Posterior vena cava (tissue), 2 donors: ENCODE data around the gene SPON1. TPM values are rescaled to one million over a fixed set of nuclear protein-coding genes. Genes with fewer than 3 reads are reported as not detected.
"Not testable (repeated sequence)": the region's sequence is repeated elsewhere in the genome, so short reads cannot be mapped to it uniquely, and the experiment has no call there.

Experiments used
- DNase-seq: peaks from one replicate; pipeline ENCODE4 v3.0.0-alpha.2; 2020; ENCODE audit warnings: low spot score
- intact Hi-C, 2 donors: fragments of 100-400 bp; cut with DNase I; formaldehyde crosslinking; loops; one replicate each; pipeline versions ENCODE4 v1.14.1 to v1.14.2; 2022 to 2023
- total RNA-seq, 2 donors: library from RNA; stranded (reverse); fragmentation: NEBNext Ultra II Directional; extraction: Animal tissue kit (Norgen Biotek cat#: 25700); gene quantifications; one replicate each; pipeline ENCODE4 v1.2.1, GENCODE V29; 2021
- donor health status: DM: yes; HTN: yes; CAD: no.
- donor health status: DM: yes; HTN: yes; CAD: no.

SPON1 gene
- total RNA-seq, 2 donors from 2014 or later: 71.3 to 131 TPM

DNA sequence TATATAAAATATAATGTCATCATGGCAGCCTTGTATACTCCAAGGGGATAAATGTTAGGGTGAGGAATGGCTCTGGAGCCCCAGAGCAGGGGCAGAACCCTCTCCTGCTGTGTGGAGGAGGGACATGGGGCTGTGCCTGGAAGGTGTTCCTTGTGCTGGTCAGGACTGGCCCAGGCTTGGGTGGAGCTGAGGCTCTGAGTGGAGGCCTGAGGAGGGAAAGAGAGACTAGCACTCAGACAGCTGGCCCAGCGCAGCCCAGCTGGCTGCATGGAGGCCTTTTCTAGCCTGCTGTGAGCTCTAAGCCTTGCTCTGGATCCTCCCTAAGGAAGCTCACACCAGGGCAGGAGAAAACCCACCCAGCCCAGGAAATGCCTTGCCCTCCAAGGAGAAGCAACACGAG lies 282.9 kb downstream of the SPON1 start:
- DNase-seq: no peak
- intact Hi-C loops: loop anchor here in 1 of 2 donors (10.0 kb wide), 1 partner anchor 291 kb away; no protein-coding TSS in a partner anchor

DNA sequence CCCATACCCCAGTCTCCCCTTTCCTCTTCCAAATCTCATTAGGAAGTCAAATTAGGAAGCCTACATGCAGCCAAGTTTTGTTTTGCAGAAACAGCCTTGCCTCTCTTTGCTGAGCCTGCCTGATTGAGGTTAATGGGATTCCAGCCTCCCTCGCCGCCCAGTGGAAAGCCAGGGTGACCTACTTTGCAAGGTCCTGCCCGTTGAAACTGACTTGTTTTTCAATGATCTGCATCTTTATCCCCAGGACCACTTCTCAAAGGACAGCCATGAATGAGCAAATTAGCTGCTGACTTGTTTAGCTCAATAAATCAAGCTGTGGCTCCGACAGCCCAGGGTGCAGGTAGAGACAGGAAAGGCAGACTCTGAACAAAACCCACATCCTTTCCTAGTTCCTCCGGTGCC lies 286.1 kb downstream of the SPON1 start:
- intact Hi-C loops: loop anchor here in 1 of 2 donors (10.0 kb wide), 1 partner anchor 294 kb away; no protein-coding TSS in a partner anchor
- no peak for DNase-seq

DNA sequence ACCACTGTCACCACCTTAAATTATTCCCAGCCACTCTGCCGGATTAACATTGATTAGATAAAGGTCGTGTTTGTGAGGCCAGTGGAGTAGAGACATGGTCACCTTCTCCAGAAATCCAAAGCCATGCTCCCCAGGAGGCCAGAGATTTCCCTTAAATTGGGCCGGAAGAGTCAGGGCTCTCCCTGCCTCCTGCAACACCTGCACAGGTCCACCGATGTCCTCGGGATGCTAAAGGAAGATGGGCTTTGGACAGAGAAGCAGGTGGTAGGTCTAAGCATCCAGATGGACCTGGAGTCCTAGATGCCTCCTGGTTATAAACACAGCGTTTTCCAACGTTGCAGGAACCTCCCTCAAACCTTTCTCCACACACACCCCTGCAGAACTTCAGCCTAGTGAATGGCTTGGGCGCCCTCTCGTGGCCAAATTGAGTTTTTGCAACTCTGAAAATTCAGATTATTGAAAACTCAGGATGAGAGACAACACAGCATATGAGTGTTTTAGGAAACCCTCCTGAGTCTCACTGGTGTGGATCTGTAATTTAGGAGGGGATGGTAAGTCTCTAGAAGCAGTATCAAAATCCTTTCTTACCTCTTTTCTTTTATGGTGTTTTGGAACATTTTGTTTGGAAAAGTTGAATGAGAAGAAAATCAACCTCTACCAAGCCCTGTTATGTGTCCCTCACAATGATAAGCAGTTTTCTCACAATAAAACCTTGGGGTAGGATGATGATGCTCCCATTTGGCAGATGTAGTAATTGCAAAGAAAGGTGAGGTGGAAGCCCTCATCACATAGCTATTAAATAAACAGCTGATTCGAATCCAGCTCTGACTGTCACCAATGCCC lies 286.8 kb downstream of the SPON1 start:
- DNase-seq: peak; percentile 88
- intact Hi-C loops: loop anchor here in 1 of 2 donors (10.0 kb wide), 1 partner anchor 295 kb away; no protein-coding TSS in a partner anchor

DNA sequence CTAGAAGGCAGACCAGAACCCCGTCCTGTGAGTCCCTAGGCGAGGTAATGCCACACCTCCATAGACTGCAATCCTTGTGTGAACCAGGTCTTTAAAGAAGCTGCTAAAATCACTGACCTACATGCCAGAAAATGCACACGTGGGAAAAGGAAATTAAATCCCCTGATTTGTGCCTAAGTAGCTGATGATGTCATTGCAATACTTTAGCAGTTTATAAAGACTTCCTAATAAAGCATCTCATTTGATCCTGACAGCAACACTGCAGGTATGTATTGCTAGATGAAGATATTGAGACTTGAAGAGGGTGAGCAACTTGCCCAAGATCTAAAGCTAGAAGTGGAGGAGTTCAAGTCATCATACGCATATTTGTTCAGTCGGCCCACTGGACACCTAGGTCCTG lies 289.2 kb downstream of the SPON1 start:
- no peak for DNase-seq
- intact Hi-C loops: loop anchor here in 1 of 2 donors (2.0 kb wide), 1 partner anchor 297 kb away; no protein-coding TSS in a partner anchor

DNA sequence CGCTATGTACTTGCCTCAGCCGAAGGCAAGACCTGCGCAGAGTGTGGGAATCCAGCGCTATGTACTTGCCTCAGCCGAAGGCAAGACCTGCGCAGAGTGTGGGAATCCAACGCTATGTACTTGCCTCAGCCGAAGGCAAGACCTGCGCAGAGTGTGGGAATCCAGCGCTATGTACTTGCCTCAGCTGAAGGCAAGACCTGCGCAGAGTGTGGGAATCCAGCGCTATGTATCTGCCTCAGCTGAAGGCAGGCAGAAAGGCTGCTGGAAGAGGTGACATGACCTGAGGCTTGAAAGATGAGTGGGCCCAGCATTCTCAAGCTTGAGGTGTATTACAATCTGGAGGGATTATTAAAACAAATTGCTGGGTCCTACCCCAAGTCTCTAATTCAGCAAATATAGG lies 290.0 kb downstream of the SPON1 start:
- intact Hi-C loops: not testable (repeated sequence)

DNA sequence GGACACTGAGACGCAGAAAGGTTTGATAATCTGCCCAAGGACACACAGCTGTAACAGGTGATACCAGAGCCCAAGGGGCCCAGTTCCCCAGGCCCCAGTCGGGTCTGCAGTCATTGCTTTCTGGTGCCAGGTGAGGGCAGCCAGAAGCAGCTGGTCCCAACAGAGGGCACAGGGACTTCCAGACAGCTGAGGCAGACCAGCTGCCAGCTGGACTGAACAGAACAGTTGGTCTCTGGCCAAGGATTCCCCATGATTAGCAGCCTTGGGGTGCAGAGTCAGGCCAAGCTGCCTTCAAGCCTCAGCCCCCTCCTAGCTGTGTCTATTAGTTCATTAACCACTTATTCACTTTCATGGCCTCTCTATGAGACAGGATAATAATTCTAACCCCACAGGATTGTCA lies 290.9 kb downstream of the SPON1 start:
- DNase-seq: no peak
- intact Hi-C loops: no loop called here

More for the DNA sequence above, 290.0 kb downstream of the SPON1 start:
- not testable (repeated sequence) for DNase-seq

DNA sequence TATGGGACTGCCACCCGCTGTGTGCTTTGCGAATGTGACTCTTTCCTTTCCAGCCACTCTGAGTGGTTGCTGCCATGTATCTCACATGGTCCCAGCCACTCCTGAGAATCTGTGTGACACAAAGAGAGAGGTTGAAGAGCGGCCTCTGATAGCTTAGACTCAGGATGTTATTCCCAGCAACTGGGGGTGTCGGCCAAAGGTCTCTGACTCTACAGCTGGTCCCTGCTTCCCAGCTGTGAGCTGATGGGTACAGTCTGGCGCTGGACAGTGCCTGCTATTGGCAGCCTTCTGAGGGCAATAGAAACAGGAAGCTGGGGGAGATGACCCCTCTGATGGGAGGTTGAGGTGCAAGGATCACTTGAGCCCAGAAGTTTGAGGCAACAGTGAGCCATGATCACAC lies 291.3 kb downstream of the SPON1 start:
- no peak for DNase-seq
- intact Hi-C loops: no loop called here

DNA sequence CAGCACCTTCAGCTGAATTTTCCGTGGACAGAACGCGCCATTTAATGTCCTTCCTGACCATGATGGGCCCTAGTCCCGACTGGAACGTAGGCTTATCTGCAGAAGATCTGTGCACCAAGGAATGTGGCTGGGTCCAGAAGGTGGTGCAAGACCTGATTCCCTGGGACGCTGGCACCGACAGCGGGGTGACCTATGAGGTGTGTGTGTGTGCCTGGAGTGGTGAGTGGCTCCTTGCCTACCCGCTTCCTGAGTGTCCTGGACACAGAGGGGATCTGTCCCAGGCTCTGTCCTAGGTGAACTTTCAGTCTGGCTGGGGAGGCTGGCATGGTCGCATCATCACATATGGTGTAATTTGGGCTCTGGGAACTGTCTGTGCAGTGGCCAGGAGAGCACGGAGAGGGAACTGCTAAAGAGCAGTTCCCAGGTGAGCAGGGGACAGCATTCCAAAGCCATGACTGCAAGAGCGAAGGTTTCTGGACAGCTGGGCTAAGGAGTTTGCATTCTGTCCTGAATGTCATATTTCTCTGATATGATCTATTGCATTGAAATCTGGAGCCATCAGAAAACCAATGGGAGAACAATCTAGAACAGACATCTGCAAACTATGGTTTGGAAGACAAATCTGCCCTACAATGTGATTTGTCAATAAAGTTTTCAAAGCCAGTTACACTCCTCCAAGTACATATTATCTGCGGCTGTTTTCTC lies 292.2 kb downstream of the SPON1 start:
- intact Hi-C loops: no loop called here
- no peak for DNase-seq

DNA sequence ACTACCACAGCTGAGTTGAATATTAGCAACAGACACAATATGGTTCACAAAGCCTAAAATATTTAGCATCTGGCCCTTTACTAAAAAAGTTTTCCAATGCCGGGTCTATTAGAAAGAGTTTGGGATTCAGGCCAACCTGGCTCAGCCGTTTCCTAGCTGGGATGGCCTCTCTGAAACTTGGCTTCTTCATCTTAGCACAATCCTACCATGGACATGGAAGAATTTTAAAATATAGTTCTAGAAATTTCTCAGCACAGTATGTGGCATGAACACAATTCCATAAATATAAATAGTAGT lies 292.7 kb downstream of the SPON1 start:
- DNase-seq: no peak
- intact Hi-C loops: no loop called here

DNA sequence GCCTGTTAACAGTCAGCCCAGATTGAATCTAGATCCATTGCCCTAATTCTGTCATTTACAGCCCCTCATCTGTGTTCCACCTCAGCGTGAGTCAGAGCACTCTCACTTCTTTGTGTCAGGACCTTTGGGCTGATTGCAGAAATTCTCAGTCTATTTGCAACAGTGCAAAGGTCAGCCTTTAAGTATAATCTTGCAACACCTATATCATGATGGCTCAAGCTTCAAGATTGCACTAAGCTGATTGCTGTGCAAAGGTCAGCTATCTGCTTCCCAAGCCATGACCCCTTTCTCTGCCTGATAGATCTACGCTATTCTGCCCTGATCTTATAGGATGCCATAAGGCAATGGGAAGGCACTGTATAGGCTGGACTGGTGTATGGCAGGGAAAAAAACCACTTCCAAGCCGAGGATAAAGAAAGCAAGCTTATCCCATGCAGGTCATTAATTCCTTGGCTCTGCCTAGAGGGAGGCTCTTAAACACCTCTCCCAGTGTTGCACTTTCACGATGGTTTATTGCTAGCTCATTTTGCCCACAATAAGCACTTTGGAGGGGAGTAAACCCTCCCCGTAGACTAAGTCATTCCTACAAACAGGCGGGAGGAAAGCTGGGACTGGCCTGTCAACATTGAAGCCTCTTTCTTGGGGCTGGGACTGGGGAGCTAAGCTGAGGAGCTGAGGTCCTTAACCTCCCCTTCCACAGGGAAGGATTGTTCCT lies 295.9 kb downstream of the SPON1 start:
- intact Hi-C loops: no loop called here
- DNase-seq: no peak

DNA sequence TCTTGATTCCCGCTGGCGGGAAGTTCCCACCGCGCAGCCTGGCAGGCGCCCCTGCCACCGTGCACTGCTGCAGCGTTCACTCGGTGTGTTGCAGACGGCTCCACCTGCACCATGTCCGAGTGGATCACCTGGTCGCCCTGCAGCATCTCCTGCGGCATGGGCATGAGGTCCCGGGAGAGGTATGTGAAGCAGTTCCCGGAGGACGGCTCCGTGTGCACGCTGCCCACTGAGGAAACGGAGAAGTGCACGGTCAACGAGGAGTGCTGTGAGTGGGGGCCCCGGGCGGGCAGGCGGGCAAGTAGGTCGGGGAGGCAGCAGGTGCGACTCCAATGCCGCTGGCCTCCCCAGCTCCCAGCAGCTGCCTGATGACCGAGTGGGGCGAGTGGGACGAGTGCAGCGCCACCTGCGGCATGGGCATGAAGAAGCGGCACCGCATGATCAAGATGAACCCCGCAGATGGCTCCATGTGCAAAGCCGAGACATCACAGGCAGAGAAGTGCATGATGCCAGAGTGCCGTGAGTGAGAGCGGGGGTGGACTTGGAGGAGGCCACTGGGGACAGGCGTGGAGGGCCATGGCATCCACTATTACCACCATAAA lies 296.8 kb downstream of the SPON1 start:
- no peak for DNase-seq
- intact Hi-C loops: no loop called here

DNA sequence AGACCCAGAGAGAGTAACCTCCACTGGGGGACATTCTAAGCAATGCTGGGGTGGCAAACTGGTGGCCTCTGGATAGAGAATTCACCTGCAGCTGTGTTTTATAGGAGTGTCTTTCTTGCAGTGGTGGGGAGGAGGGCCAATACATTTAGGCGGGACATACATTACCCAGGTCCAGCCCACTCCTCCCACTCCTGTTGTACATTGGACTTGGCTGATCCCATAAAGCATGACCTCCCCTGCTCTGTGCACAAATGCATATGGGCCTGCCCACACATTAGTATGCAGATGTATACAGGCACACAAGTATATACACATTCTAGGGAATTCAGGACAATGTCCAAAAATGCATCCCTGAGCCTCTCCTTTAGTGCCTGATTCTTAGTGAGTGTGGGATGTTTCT lies 297.4 kb downstream of the SPON1 start:
- intact Hi-C loops: no loop called here
- no peak for DNase-seq

DNA sequence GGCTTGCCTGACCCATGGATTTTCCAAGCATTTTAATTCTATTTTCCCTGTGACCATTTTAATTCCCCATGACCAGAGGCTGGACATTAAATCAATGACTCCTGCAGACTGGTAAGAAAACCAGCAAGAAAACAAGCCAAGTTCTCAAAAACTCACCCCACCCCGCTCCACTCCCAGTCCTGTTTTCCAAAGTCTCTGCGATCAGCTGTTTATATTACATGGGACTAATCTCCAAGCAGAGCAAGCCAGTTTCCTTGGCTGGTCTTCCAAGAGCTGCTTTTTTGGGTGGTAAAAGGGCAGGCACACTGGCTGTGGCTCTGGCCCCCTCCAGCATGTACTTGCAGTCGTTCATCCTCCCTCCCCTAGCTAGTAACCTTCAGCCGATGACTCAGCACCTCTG lies 298.5 kb downstream of the SPON1 start:
- DNase-seq: no peak
- intact Hi-C loops: no loop called here

DNA sequence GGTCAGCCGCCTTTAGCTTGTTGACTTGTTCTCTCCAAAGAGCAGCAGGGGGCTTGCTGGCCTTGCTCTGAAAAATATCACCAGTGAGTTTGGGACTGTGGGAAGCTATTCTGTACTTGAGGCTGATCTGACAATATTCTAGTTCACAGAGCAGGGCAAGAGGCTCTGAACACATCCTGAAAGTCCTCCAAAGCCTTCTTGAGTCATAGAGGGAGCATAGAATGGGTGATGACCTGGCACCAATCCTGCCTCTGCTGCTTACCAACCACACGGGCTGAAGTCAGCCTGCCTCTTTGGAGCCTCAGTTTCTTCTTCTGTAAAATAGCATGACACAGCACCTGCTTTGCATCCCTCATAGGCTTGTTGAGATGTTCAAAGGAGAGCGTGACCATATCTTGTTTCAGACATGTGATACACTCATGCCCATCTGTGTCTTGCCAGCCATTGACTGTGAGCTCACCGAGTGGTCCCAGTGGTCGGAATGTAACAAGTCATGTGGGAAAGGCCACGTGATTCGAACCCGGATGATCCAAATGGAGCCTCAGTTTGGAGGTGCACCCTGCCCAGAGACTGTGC lies 299.8 kb downstream of the SPON1 start:
- intact Hi-C loops: no loop called here
- DNase-seq: no peak

DNA sequence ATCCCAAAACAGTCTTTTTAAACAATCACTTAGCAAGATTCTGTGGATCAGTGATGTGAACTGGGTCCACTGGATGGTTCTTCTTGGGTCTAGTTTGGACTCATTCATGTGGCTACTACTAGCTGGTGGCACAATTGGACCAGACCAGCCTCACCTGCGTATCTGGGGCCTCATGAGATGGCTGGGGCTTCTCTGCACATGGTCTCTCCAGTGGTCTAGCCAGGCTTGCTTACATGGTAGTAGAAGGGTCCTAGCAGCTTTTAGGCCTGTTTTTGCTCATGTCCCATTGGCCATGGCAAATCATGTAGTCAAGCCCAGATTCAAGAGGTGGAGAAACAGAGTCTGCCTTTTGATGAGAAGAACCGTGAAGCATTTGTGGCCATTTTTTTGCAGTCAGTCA lies 302.4 kb downstream of the SPON1 start:
- no peak for DNase-seq
- intact Hi-C loops: no loop called here

DNA sequence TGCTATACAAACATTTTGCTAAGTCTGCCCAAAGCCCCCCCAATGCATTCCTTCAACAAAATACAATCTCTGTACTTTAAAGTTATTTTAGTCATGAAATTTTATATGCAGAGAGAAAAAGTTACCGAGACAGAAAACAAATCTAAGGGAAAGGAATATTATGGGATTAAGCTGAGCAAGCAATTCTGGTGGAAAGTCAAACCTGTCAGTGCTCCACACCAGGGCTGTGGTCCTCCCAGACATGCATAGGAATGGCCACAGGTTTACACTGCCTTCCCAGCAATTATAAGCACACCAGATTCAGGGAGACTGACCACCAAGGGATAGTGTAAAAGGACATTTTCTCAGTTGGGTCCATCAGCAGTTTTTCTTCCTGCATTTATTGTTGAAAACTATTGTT lies 304.1 kb downstream of the SPON1 start:
- intact Hi-C loops: no loop called here
- DNase-seq: no peak

DNA sequence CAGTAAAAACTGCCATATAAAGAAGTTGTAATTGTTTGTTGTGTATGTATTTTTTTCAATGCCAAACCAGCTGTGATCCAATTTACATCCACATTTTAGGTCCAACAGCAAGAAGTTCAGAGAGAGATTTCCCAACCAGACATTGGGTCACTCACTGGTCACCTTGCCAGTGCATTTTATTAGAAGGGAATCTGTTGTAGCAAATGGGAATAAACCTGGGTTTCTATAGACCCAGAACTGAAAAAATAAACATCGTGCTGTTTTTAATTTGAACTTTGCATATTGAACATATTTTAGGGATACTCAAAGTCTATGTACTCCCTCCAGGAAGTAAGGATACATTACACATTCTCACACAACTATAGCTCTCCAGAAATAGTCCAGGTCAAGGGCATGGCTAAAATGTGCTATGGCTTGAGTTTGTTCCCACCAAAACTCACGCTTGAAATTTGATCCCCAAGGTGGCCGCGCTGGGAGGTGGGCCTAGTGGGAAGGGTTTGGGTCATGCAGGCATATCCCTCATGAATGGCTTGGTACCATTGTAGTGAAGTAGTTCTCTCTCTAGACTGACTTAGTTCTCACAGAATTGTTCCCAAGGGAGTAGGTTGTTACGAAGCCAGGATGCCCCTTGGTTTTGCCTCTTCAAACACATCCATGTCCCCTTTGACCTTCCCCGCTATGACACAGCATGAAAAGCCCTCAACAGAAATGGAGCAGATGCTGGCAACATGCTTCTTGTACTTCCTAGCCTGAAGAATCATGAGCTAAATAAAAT lies 305.5 kb downstream of the SPON1 start:
- intact Hi-C loops: no loop called here
- DNase-seq: no peak

DNA sequence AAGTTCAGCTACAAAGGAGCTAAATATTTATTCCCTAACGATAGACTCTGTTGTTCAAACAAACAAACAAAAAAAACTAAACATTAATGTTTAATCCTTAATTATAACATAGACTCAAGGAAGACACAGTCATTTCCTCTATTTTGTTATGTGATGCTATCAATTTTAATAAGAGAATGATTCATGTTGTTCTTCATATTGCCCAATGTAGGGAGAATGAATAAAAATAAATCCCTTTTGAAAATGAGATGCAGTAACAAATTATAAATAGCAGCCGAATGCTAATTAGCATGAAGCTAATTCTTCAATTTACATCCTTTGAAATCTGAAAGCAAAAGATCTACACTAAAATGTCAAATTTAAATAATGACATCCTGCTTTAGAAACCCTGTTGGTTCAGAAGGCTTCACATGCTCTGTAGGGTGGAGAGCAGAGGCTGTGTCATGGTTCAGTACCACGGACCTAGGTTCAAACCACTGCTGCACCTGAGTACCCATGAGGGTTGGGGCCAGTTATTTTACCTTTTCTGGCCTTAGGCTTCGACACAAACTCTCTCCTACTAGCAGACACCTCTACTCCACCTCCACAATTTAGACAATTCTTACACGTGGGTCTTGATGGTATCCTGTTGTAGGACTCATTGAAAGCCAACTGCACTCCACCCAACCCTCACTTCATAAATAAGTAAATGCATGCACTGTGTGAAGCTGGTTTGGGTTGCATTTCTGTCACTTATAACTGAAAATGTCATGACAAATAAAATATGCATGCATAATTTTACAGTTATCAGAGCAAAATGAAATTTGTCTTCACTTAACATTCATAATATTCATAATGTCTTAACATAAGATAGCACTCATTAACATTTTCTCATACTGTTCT lies 307.4 kb downstream of the SPON1 start:
- intact Hi-C loops: no loop called here
- no peak for DNase-seq
